ENCODE data around the gene GBA3. TPM values are rescaled to one million over a fixed set of nuclear protein-coding genes. Genes with fewer than 3 reads are reported as not detected.

The GBA3 gene
- total RNA-seq, 1 experiment from 2014 or later = not detected

DNA sequence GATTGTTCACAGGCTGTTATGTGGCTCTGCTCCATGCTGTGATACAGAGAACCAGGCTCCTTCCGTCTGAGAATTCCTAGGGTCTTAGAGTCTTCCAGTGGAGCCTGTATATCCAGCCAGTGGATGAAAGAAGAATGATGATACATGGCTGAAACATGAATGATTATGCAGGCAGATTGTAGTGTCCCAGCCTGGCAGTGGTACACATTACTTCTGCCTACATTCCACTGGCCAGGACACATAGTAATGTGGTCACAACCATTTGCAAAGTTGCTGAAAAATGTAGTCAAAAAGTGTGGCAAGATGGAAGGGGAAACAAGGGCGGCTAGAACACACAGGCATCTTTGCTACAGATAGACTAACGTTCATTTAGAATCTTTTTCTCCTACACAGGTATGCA lies 4.5 kb upstream of the GBA3 start:
- H3K27me3 Mint-ChIP-seq (ENCODE audit: low read depth) = no peaks in the 10 kb centered on the region; the same call in 1 of the 2 replicates
- H3K9me3 Mint-ChIP-seq = no peaks in the 10 kb centered on the region
- TF ChIP-seq, protein P1, sequence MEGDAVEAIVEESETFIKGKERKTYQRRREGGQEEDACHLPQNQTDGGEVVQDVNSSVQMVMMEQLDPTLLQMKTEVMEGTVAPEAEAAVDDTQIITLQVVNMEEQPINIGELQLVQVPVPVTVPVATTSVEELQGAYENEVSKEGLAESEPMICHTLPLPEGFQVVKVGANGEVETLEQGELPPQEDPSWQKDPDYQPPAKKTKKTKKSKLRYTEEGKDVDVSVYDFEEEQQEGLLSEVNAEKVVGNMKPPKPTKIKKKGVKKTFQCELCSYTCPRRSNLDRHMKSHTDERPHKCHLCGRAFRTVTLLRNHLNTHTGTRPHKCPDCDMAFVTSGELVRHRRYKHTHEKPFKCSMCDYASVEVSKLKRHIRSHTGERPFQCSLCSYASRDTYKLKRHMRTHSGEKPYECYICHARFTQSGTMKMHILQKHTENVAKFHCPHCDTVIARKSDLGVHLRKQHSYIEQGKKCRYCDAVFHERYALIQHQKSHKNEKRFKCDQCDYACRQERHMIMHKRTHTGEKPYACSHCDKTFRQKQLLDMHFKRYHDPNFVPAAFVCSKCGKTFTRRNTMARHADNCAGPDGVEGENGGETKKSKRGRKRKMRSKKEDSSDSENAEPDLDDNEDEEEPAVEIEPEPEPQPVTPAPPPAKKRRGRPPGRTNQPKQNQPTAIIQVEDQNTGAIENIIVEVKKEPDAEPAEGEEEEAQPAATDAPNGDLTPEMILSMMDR (conservative IDR thresholded peaks at IDR 0.05) = no peak
- H3K4me3 Mint-ChIP-seq = no peak overlapping the region
- Histone ChIP-seq H3K18ac (ENCODE audit: insufficient read length, low read depth, low read length) (no peak overlapping the region), H4K5ac (ENCODE audit: insufficient read length, low read depth, low read length) (no peak overlapping the region), H3K9me3 (ENCODE audit: control insufficient read depth, low read depth, low read length) (no peaks in the 10 kb centered on the region), H2BK5ac (ENCODE audit: insufficient read length, low read length) (no peak overlapping the region), H3K56ac (ENCODE audit: insufficient read length, low read depth, low read length) (no peak overlapping the region), H3K27ac (ENCODE audit: insufficient read length, low read depth, low read length) (no peak overlapping the region), H4K8ac (replicated peaks; ENCODE audit: insufficient read length, low read depth, low read length) (no peak overlapping the region), H3K9ac (ENCODE audit: extremely low read depth, insufficient read length, low read length) (no peak overlapping the region), H2BK15ac (ENCODE audit: low read depth, low read length) (no peak overlapping the region), H3T11ph (ENCODE audit: low read length) (no peak overlapping the region), H3K27me3 (ENCODE audit: insufficient read depth, low read length) (no peaks in the 10 kb centered on the region), H3K4me1 (ENCODE audit: insufficient read depth, low read length) (no peaks in the 10 kb centered on the region), H3K4me2 (ENCODE audit: insufficient read depth, insufficient read length, low read length) (no peak overlapping the region), H2BK20ac (ENCODE audit: low read depth, low read length, poor library complexity, severe bottlenecking) (no peak overlapping the region), H3K23ac (ENCODE audit: insufficient read length, low read depth, low read length) (no peak overlapping the region), H3K79me1 (ENCODE audit: insufficient read depth, low read depth, low read length, poor library complexity, severe bottlenecking) (no peaks in the 10 kb centered on the region), H4K20me1 (ENCODE audit: control insufficient read depth, insufficient read depth, insufficient read length) (no peaks in the 10 kb centered on the region), H3K79me2 (ENCODE audit: insufficient read depth, low read length) (no peaks in the 10 kb centered on the region), H4K91ac (ENCODE audit: insufficient read length, low read depth, low read length) (no peak overlapping the region), H3K23me2 (ENCODE audit: insufficient read length, low read depth, low read length, poor library complexity, severe bottlenecking) (no peaks in the 10 kb centered on the region), H2BK12ac (ENCODE audit: insufficient read length, low read depth, low read length) (no peak overlapping the region), H3K14ac (ENCODE audit: insufficient read depth, low read length) (no peak overlapping the region), H2AK5ac (ENCODE audit: insufficient read length, low read length) (no peak overlapping the region), H2BK120ac (ENCODE audit: low read depth, low read length, poor library complexity, severe bottlenecking) (no peak overlapping the region), H2AFZ (ENCODE audit: low read length) (no peak overlapping the region), H3K4ac (ENCODE audit: low read depth, low read length) (no peak overlapping the region)
- no CpG with 5 or more reads among the region's 3 CpGs for WGBS (ENCODE audit: extremely low coverage, insufficient read length, low lambda C conversion rate)
- H3K36me3 Mint-ChIP-seq (ENCODE audit: insufficient read depth in 1 of 3, low read depth in 3 of 3) = no peaks in the 10 kb centered on the region; a peak in 1 of 7 replicates
- no peaks in the 10 kb centered on the region for H3K4me1 Mint-ChIP-seq
- no peak overlapping the region; a peak in 1 of 7 replicates for H3K27ac Mint-ChIP-seq
- no peak for DNase-seq
